NCI-H2107 (cell line): ENCODE data around the gene POR.
A peak's percentile ranks its signal among the peaks of the same experiment; 100 is the strongest.

Source experiments
- DNase-seq: peaks from one replicate; lab custom pipeline; 2025; lab: John Stamatoyannopoulos, UW

Gene POR

GRCh38 chr7:75953931-75954330 is 39.0 kb downstream of the POR start:
- DNase-seq = no peak

- DNase-seq = no peak
Measured at GRCh38 chr7:75955331-75955955, 40.5 kb downstream of the POR start.

- no peak for DNase-seq
Measured at GRCh38 chr7:75957021-75957736, 42.2 kb downstream of the POR start.

GRCh38 chr7:75958802-75959543 is 44.0 kb downstream of the POR start:
- no peak for DNase-seq

- no peak for DNase-seq
Measured at GRCh38 chr7:75960372-75960771, 45.4 kb downstream of the POR start.

GRCh38 chr7:75961218-75961617 is 46.3 kb downstream of the POR start:
- DNase-seq = no peak

GRCh38 chr7:75962607-75963380 is 47.8 kb downstream of the POR start:
- DNase-seq = no peak

- no peak for DNase-seq
Measured at GRCh38 chr7:75963381-75963995, 48.5 kb downstream of the POR start.

GRCh38 chr7:75965617-75966016 is 50.7 kb downstream of the POR start:
- no peak for DNase-seq

- DNase-seq = peak; percentile 41
Measured at GRCh38 chr7:75966190-75966961, 51.4 kb downstream of the POR start.

GRCh38 chr7:75967055-75967454 is 52.1 kb downstream of the POR start:
- no peak for DNase-seq

GRCh38 chr7:75967487-75967997 is 52.6 kb downstream of the POR start:
- no peak for DNase-seq

- DNase-seq = no peak
Measured at GRCh38 chr7:75968012-75968411, 53.1 kb downstream of the POR start.

GRCh38 chr7:75968561-75969001 is 53.6 kb downstream of the POR start:
- DNase-seq = no peak

GRCh38 chr7:75969182-75969581 is 54.2 kb downstream of the POR start:
- DNase-seq = no peak

- no peak for DNase-seq
Measured at GRCh38 chr7:75969704-75970498, 54.9 kb downstream of the POR start.

GRCh38 chr7:75971309-75971960 is 56.5 kb downstream of the POR start:
- DNase-seq = no peak

GRCh38 chr7:75971961-75972763 is 57.2 kb downstream of the POR start:
- DNase-seq = no peak

GRCh38 chr7:75977743-75978142 is 62.8 kb downstream of the POR start:
- peak; percentile 19 for DNase-seq
